Neural crest cell (in vitro differentiated cells): ENCODE data around the gene ADAMTSL1. TPM values are rescaled to one million over a fixed set of nuclear protein-coding genes. Genes with fewer than 3 reads are reported as not detected.

ENCODE experiments used
- DNase-seq: peaks from one replicate; pipeline ENCODE4 v3.0.0; 2021; ENCODE audit warnings: low read depth, mixed read lengths, low spot score
- H3K27ac Mint-ChIP-seq: one replicate; pipeline ENCODE4 v1.8.0; 2021; ENCODE audit warnings: mild to moderate bottlenecking, mixed read lengths; ENCODE audit not compliant: unreplicated experiment
- H3K27me3 Mint-ChIP-seq: 2 replicates; pipeline ENCODE4 v1.8.0; 2021; ENCODE audit warnings: low read depth, mild to moderate bottlenecking, mixed read lengths
- H3K36me3 Mint-ChIP-seq: 2 replicates; pipeline ENCODE4 v1.8.0; 2021; ENCODE audit warnings: low read depth, mild to moderate bottlenecking, mixed read lengths
- H3K4me1 Mint-ChIP-seq: 2 replicates; pipeline ENCODE4 v1.8.0; 2021; ENCODE audit warnings: mixed read lengths
- H3K4me3 Mint-ChIP-seq: one replicate; pipeline ENCODE4 v1.8.0; 2021; ENCODE audit warnings: mild to moderate bottlenecking, mixed read lengths
- H3K9me3 Mint-ChIP-seq: 2 replicates; pipeline ENCODE4 v1.8.0; 2021; ENCODE audit warnings: mixed read lengths
- CTCF ChIP-seq: fragments of 200-600 bp; sonication (generic); conservative IDR thresholded peaks from 2 replicates; pipeline ENCODE4 v1.5.0; 2021; ENCODE audit warnings: antibody characterized with exemption, mild to moderate bottlenecking
- total RNA-seq: library from RNA; stranded (reverse); gene quantifications from 2 replicates; pipeline ENCODE4 v1.2.1, GENCODE V29; 2021

The ADAMTSL1 gene
- total RNA-seq, 1 donor from 2014 or later, result 2.3 TPM

- H3K4me1 Mint-ChIP-seq, result peaks cover 5% of the 10 kb centered on the region
- no peaks in the 10 kb centered on the region for H3K27me3 Mint-ChIP-seq
- TF ChIP-seq CTCF, result no peak
- no peak overlapping the region for H3K27ac Mint-ChIP-seq
- H3K4me3 Mint-ChIP-seq, result no peak overlapping the region
- DNase-seq, result no peak
- H3K36me3 Mint-ChIP-seq, result no peaks in the 10 kb centered on the region
- peaks cover 4% of the 10 kb centered on the region for H3K9me3 Mint-ChIP-seq
These were observed 345.5 kb downstream of the ADAMTSL1 start for GRCh38 chr9:18819418-18819817.

- DNase-seq, result no peak
- Mint-ChIP-seq H3K36me3 (no peaks in the 10 kb centered on the region), H3K27me3 (no peaks in the 10 kb centered on the region), H3K27ac (no peak overlapping the region), H3K4me1 (peaks cover 5% of the 10 kb centered on the region), H3K4me3 (no peak overlapping the region), H3K9me3 (peaks cover 4% of the 10 kb centered on the region)
- TF ChIP-seq CTCF, result no peak
These were observed 346.7 kb downstream of the ADAMTSL1 start for GRCh38 chr9:18820566-18821095.

GRCh38 chr9:18821788-18822187 lies 347.8 kb downstream of the ADAMTSL1 start:
- H3K4me1 Mint-ChIP-seq, result peaks cover 5% of the 10 kb centered on the region

DNA sequence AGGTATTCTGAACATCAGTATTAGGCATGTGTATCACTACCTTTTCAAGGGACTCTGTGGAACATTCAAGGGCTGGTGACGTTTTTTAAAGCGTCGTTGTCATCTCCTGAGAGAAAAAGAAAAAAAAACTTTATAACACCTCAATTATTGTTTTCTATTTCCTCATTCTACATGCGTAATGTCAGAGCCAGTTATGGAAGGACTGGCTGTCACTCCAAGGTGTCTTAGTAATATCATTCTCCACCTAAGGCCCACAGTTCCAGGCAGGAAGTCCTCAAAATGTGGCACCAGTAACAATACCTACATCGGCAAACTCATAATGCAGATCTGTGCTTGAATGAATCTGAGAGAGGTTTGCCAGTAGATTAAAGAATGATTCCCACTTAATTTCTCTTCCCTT lies 348.9 kb downstream of the ADAMTSL1 start:
- H3K9me3 Mint-ChIP-seq, result no peaks in the 10 kb centered on the region
- H3K27me3 Mint-ChIP-seq, result no peaks in the 10 kb centered on the region
- H3K4me1 Mint-ChIP-seq, result peaks cover 5% of the 10 kb centered on the region
- H3K36me3 Mint-ChIP-seq, result no peaks in the 10 kb centered on the region
- DNase-seq, result no peak
- no peak for TF ChIP-seq CTCF
- no peak overlapping the region for H3K4me3 Mint-ChIP-seq
- H3K27ac Mint-ChIP-seq, result no peak overlapping the region

More at GRCh38 chr9:18821788-18822187, 347.8 kb downstream of the ADAMTSL1 start:
- H3K9me3 Mint-ChIP-seq, result peaks cover 4% of the 10 kb centered on the region
- TF ChIP-seq CTCF, result no peak
- H3K27me3 Mint-ChIP-seq, result no peaks in the 10 kb centered on the region
- no peaks in the 10 kb centered on the region for H3K36me3 Mint-ChIP-seq
- H3K4me3 Mint-ChIP-seq, result no peak overlapping the region
- no peak for DNase-seq
- H3K27ac Mint-ChIP-seq, result no peak overlapping the region

GRCh38 chr9:18824095-18824666 lies 350.2 kb downstream of the ADAMTSL1 start:
- Mint-ChIP-seq H3K36me3 (no peaks in the 10 kb centered on the region), H3K27me3 (no peaks in the 10 kb centered on the region), H3K4me3 (no peak overlapping the region), H3K27ac (no peak overlapping the region), H3K4me1 (peaks cover 5% of the 10 kb centered on the region), H3K9me3 (no peaks in the 10 kb centered on the region)
- peak; percentile 41 for TF ChIP-seq CTCF
- no peak for DNase-seq
